ENCODE data around the gene ZBP1.

ZBP1 gene

DNA sequence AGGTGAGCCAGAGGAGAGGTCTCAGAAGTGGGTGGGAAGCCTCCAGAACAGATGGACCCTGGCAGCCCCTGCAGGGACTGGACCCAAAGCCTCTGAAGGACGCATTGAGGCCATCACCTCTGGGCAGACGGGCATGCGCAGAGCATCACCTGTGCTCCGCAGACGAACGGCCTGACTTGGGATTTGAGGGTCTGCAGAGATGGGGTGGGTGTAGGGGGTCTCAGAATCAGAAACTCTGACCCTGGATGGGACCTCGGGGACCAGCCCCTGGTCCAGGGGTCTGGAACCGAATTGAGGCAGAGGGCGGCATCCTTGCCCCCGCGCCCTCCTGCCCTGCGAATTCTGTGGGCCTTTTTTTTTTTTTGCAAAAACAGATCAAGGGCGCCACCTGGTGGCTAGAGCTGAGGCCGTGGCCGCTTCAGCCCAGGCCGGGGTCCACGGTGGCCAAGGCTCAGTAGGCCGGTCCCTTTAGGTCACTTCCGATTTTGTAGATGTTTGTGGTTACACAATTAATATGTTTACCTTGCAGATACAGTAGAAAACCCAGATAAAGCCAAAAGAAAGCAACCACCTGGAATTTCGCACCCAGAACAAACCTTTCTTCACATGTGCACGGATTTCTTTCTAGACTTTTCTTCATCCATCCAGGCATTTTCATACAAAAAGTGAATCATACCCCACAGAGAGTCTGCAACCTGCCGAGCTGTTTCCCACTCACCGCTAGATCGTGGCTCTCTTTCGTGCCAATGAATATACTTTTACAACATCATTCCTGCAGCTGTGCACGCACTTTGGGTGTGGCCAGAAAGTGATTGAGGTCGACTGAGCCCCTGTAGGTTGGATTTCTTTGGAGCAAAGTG lies 25.9 kb downstream of the ZBP1 start:
- no peaks in the 10 kb centered on the region; the same call in 1 of the 2 replicates for H3K4me1 ChIP-seq (ENCODE audit: control insufficient read depth, insufficient read depth, low read length)
- no peaks in the 10 kb centered on the region for H3K36me3 ChIP-seq (ENCODE audit: control insufficient read depth, insufficient read depth, low read length)
- H3K27me3 ChIP-seq (ENCODE audit: control insufficient read depth, insufficient read depth, low read length) = no peaks in the 10 kb centered on the region
- no peak overlapping the region for H3K4me3 ChIP-seq (ENCODE audit: low read depth, low read length)
- no peak overlapping the region for H3K27ac ChIP-seq (ENCODE audit: low read depth, low read length)
- H3K9ac ChIP-seq (ENCODE audit: low read depth, low read length) = no peak overlapping the region
- no peaks in the 10 kb centered on the region for H3K9me3 ChIP-seq (ENCODE audit: control insufficient read depth, insufficient read depth, low read length)

DNA sequence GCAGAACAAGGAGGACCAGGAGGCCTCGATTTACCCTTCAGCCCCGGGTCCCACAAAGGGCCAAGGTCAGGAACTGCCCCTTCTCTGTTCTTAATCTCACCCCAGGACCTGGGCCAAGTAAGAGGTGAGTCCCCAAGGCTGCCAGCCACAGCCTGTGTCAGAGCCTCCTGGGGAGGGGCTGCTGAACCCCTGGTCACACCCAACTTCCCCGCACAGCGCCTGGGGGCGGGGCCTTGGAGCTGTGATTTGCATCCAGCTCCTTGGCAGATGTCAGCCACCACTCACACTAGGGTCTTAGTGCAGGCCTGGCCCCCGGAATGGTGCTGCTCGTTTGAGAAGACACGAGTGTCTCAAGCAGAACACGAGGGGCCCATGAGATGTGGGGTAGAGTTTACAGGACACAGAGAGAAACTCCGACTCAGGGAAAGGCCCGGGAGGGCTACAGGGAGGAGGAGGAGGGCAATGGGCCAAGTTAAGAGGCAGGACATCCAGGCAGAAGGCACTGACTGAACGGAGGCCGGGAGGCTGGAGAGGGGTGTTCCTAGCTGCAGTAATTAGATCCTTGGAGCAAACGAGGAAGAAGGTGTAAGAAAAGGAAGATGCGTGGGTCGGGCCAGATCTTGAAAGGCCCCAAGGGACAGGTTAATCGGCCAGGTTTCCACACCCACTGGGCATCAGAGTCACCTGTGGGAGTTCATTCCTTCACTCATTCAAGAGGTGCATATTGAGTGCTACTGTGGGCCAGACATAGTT lies 26.9 kb downstream of the ZBP1 start:
- H3K9ac ChIP-seq (ENCODE audit: low read depth, low read length) = no peak overlapping the region
- H3K27me3 ChIP-seq (ENCODE audit: control insufficient read depth, insufficient read depth, low read length) = no peaks in the 10 kb centered on the region
- H3K4me3 ChIP-seq (ENCODE audit: low read depth, low read length) = no peak overlapping the region
- H3K27ac ChIP-seq (ENCODE audit: low read depth, low read length) = no peak overlapping the region
- no peaks in the 10 kb centered on the region for H3K9me3 ChIP-seq (ENCODE audit: control insufficient read depth, insufficient read depth, low read length)
- H3K36me3 ChIP-seq (ENCODE audit: control insufficient read depth, insufficient read depth, low read length) = no peaks in the 10 kb centered on the region
- no peaks in the 10 kb centered on the region; the same call in 1 of the 2 replicates for H3K4me1 ChIP-seq (ENCODE audit: control insufficient read depth, insufficient read depth, low read length)

DNA sequence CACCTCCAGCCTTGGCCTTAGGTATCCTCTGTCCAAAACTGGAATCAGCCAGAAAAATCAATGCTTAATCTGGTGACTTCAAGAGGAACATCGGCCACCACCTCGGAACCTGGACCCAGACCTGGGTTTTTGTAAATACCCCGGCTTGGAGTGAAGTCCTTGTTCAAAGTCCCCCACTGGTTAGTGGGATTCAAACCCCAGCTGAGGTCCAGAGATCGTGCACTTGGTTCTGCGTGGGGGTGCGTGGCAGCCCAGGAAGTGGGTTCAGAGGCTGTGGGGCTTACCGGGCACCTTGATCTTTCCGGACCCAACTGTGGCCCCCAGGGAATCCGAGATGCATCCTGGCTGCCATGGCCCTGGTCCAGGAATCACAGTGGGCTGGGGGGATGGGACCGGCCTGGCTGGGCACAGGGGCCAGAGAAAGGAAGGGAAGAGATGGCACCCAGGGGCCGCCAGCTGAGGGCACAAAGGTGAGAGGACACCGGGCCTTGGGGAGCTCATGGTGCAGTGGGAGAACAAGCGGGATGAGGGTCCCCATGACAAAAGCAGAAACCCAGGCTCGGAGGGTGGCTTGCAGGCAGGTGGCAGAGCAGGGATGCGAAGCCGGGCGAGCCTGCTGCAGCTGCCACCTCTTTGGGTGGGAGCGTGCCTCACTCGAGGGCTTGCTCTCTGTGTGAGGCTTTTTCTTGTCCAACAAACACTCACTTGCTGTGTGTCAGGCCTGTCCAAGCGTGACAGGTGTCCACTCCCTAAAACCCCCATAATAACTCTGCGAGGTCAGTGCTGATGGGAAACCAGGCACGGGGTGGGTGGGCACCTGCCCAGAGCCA lies 27.7 kb downstream of the ZBP1 start:
- Histone ChIP-seq H3K4me3 (ENCODE audit: low read depth, low read length) (no peak overlapping the region), H3K4me1 (ENCODE audit: control insufficient read depth, insufficient read depth, low read length) (no peaks in the 10 kb centered on the region; the same call in 1 of the 2 replicates), H3K27ac (ENCODE audit: low read depth, low read length) (no peak overlapping the region), H3K9me3 (ENCODE audit: control insufficient read depth, insufficient read depth, low read length) (no peaks in the 10 kb centered on the region), H3K9ac (ENCODE audit: low read depth, low read length) (no peak overlapping the region), H3K27me3 (ENCODE audit: control insufficient read depth, insufficient read depth, low read length) (no peaks in the 10 kb centered on the region), H3K36me3 (ENCODE audit: control insufficient read depth, insufficient read depth, low read length) (no peaks in the 10 kb centered on the region)

DNA sequence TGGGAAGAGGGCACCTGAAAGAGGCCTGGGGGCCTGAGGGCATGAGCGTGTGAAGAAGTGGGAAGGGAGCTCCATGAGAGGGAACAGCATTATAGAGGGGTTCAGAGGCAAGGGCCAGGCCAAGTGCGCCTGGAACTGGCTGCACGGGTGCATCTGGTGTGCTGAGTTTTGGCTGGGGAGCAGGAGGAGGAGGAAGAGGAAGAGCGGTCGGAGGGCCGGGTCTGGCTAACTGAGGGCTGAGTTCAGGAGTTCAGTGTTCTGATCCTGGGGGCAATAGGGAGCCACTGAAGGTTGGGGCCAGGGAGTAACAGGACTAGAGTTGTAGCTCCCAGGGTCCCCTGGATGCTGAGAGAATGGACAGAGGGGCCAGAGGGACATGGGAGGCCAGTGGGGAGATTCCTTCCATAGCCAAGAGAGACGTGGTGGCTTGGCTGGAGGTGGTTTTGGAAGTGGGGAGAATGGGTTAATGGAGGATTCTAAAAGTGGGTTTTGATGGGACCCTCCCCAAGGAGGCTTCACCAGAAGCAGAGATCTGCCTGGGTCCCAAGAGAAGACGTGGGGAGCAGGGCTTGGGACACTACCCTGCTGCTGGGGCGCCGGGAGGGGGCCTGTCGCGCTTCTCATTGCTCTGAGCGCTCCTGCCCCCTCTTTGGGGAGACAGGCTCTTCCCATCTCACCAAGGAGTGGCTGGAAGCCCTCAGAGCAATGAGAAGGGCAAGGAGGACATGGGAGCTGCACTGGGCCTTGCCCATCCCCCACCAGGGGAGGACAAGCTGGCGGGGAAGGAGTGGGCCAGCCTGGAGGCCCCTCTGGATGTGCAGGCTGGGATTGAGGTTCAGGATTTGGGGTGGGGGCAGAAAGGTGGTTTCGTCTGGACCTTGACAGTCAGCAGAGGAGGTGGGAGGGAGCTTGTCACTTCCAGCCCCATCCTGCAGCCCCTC lies 28.7 kb downstream of the ZBP1 start:
- no peaks in the 10 kb centered on the region for H3K9me3 ChIP-seq (ENCODE audit: control insufficient read depth, insufficient read depth, low read length)
- no peak overlapping the region for H3K27ac ChIP-seq (ENCODE audit: low read depth, low read length)
- no peaks in the 10 kb centered on the region for H3K27me3 ChIP-seq (ENCODE audit: control insufficient read depth, insufficient read depth, low read length)
- no peak overlapping the region for H3K9ac ChIP-seq (ENCODE audit: low read depth, low read length)
- no peak overlapping the region for H3K4me3 ChIP-seq (ENCODE audit: low read depth, low read length)
- H3K36me3 ChIP-seq (ENCODE audit: control insufficient read depth, insufficient read depth, low read length) = no peaks in the 10 kb centered on the region
- H3K4me1 ChIP-seq (ENCODE audit: control insufficient read depth, insufficient read depth, low read length) = no peaks in the 10 kb centered on the region; the same call in 1 of the 2 replicates

GRCh38 chr20:57590485-57591288 lies 29.5 kb downstream of the ZBP1 start:
- Histone ChIP-seq H3K9me3 (ENCODE audit: control insufficient read depth, insufficient read depth, low read length) (no peaks in the 10 kb centered on the region), H3K4me1 (ENCODE audit: control insufficient read depth, insufficient read depth, low read length) (no peaks in the 10 kb centered on the region), H3K27me3 (ENCODE audit: control insufficient read depth, insufficient read depth, low read length) (no peaks in the 10 kb centered on the region), H3K4me3 (ENCODE audit: low read depth, low read length) (no peak overlapping the region), H3K36me3 (ENCODE audit: control insufficient read depth, insufficient read depth, low read length) (no peaks in the 10 kb centered on the region), H3K9ac (ENCODE audit: low read depth, low read length) (no peak overlapping the region), H3K27ac (ENCODE audit: low read depth, low read length) (no peak overlapping the region)

GRCh38 chr20:57589728-57590484 lies 30.3 kb downstream of the ZBP1 start:
- Histone ChIP-seq H3K27ac (ENCODE audit: low read depth, low read length) (no peak overlapping the region), H3K9ac (ENCODE audit: low read depth, low read length) (no peak overlapping the region), H3K9me3 (ENCODE audit: control insufficient read depth, insufficient read depth, low read length) (no peaks in the 10 kb centered on the region), H3K4me3 (ENCODE audit: low read depth, low read length) (no peak overlapping the region), H3K36me3 (ENCODE audit: control insufficient read depth, insufficient read depth, low read length) (no peaks in the 10 kb centered on the region), H3K27me3 (ENCODE audit: control insufficient read depth, insufficient read depth, low read length) (no peaks in the 10 kb centered on the region), H3K4me1 (ENCODE audit: control insufficient read depth, insufficient read depth, low read length) (no peaks in the 10 kb centered on the region)

DNA sequence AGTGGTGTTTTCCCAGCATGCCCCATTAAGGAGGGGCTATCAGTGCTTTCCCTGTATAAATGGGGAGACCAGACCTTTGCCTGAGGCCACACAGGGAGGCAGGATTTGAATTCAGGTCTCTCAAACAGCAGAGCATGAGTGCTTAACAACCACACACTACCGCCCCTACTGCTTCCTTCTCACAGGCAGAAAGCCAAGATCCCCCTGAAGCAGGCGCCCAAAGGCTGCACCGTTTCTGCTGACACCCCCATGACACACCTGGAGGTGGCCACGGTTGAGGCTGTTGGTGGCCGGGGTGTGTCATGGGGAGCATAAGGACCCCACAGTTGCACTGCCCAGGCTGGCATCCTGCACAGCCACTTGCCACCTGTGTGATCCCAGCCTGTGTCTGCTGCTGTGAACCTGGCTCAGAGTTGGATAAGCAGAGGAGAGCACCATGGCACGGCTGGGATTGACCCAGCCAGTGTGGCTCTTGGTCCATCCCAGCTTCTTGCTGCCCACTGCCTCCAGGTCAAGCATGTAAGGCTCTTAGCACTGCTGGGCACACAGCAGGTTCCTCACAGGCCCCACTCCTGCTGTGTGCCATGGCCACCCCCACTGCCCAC lies 31.0 kb downstream of the ZBP1 start:
- no peaks in the 10 kb centered on the region for H3K9me3 ChIP-seq (ENCODE audit: control insufficient read depth, insufficient read depth, low read length)
- no peaks in the 10 kb centered on the region for H3K27me3 ChIP-seq (ENCODE audit: control insufficient read depth, insufficient read depth, low read length)
- H3K9ac ChIP-seq (ENCODE audit: low read depth, low read length) = no peak overlapping the region
- H3K4me1 ChIP-seq (ENCODE audit: control insufficient read depth, insufficient read depth, low read length) = no peaks in the 10 kb centered on the region
- no peaks in the 10 kb centered on the region for H3K36me3 ChIP-seq (ENCODE audit: control insufficient read depth, insufficient read depth, low read length)
- H3K4me3 ChIP-seq (ENCODE audit: low read depth, low read length) = no peak overlapping the region
- H3K27ac ChIP-seq (ENCODE audit: low read depth, low read length) = no peak overlapping the region

- Histone ChIP-seq H3K27me3 (ENCODE audit: control insufficient read depth, insufficient read depth, low read length) (no peaks in the 10 kb centered on the region), H3K27ac (ENCODE audit: low read depth, low read length) (no peak overlapping the region), H3K9me3 (ENCODE audit: control insufficient read depth, insufficient read depth, low read length) (no peaks in the 10 kb centered on the region), H3K4me1 (ENCODE audit: control insufficient read depth, insufficient read depth, low read length) (no peaks in the 10 kb centered on the region), H3K9ac (ENCODE audit: low read depth, low read length) (no peak overlapping the region), H3K4me3 (ENCODE audit: low read depth, low read length) (no peak overlapping the region), H3K36me3 (ENCODE audit: control insufficient read depth, insufficient read depth, low read length) (no peaks in the 10 kb centered on the region)
These were observed 31.6 kb downstream of the ZBP1 start for GRCh38 chr20:57588596-57588995.

GRCh38 chr20:57587989-57588377 lies 32.2 kb downstream of the ZBP1 start:
- no peaks in the 10 kb centered on the region for H3K9me3 ChIP-seq (ENCODE audit: control insufficient read depth, insufficient read depth, low read length)
- H3K9ac ChIP-seq (ENCODE audit: low read depth, low read length) = no peak overlapping the region
- H3K36me3 ChIP-seq (ENCODE audit: control insufficient read depth, insufficient read depth, low read length) = no peaks in the 10 kb centered on the region
- no peak overlapping the region for H3K27ac ChIP-seq (ENCODE audit: low read depth, low read length)
- no peaks in the 10 kb centered on the region for H3K27me3 ChIP-seq (ENCODE audit: control insufficient read depth, insufficient read depth, low read length)
- no peak overlapping the region for H3K4me3 ChIP-seq (ENCODE audit: low read depth, low read length)
- H3K4me1 ChIP-seq (ENCODE audit: control insufficient read depth, insufficient read depth, low read length) = no peaks in the 10 kb centered on the region

Measured in HUES48 (cell line).